ENCODE data around the gene RUNX3.

The RUNX3 gene

DNA sequence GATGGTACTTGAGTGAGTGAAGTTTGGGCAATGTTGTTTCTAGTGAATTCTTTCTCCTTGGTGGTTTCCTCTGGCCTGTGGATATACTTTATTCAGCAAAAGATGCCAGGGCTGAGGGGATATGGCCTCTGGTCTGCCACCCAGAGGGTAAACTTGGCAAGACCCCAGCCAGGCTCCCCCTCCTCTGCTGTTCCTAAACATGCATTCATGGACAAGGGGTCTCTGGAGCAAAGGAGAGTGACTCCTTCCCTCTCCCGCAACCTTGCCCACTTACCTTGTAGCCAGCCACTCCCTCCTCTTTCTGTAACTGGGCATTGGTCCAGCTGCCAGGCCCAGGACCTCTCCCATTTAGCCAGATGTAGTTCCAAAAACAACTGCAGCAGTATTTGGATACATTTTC lies 43.8 kb downstream of the RUNX3 start:
- H3K9me2 ChIP-seq (replicated peaks; ENCODE audit: low read depth, low read length) = no peaks in the 10 kb centered on the region
- H4K20me1 ChIP-seq (ENCODE audit: insufficient read depth, low read length, poor library complexity, severe bottlenecking) = no peaks in the 10 kb centered on the region
- no peaks in the 10 kb centered on the region for H3K27me3 ChIP-seq (ENCODE audit: insufficient read depth, low read length, poor library complexity, severe bottlenecking)
- peaks cover 6% of the 10 kb centered on the region for H3K9me3 ChIP-seq (ENCODE audit: insufficient read depth, low read depth, low read length)
- no peak overlapping the region for H3K9ac ChIP-seq (ENCODE audit: low read depth, low read length, poor library complexity, severe bottlenecking)
- no peak overlapping the region for H3K4me3 ChIP-seq (ENCODE audit: low read length, poor library complexity, severe bottlenecking)
- H3K36me3 ChIP-seq (ENCODE audit: insufficient read depth, low read length) = no peaks in the 10 kb centered on the region
- TF ChIP-seq, protein P1, sequence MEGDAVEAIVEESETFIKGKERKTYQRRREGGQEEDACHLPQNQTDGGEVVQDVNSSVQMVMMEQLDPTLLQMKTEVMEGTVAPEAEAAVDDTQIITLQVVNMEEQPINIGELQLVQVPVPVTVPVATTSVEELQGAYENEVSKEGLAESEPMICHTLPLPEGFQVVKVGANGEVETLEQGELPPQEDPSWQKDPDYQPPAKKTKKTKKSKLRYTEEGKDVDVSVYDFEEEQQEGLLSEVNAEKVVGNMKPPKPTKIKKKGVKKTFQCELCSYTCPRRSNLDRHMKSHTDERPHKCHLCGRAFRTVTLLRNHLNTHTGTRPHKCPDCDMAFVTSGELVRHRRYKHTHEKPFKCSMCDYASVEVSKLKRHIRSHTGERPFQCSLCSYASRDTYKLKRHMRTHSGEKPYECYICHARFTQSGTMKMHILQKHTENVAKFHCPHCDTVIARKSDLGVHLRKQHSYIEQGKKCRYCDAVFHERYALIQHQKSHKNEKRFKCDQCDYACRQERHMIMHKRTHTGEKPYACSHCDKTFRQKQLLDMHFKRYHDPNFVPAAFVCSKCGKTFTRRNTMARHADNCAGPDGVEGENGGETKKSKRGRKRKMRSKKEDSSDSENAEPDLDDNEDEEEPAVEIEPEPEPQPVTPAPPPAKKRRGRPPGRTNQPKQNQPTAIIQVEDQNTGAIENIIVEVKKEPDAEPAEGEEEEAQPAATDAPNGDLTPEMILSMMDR (conservative IDR thresholded peaks at IDR 0.05; ENCODE audit: low read length) = peak; percentile 14; the same call in 1 of the 2 replicates
- TF ChIP-seq EZH2phosphoT487 (IDR thresholded peaks at IDR 0.05; ENCODE audit: borderline replicate concordance) = no peak
- no peak overlapping the region for H2AFZ ChIP-seq (ENCODE audit: low read length)
- H3K4me2 ChIP-seq (ENCODE audit: low read depth, low read length, poor library complexity, severe bottlenecking) = no peak overlapping the region
- no peaks in the 10 kb centered on the region for H3F3A ChIP-seq (ENCODE audit: low read depth)
- no peaks in the 10 kb centered on the region for H3K79me2 ChIP-seq (ENCODE audit: insufficient read depth, low read length)
- no peaks in the 10 kb centered on the region for H3K4me1 ChIP-seq (ENCODE audit: insufficient read depth, low read length, poor library complexity, severe bottlenecking)

DNA sequence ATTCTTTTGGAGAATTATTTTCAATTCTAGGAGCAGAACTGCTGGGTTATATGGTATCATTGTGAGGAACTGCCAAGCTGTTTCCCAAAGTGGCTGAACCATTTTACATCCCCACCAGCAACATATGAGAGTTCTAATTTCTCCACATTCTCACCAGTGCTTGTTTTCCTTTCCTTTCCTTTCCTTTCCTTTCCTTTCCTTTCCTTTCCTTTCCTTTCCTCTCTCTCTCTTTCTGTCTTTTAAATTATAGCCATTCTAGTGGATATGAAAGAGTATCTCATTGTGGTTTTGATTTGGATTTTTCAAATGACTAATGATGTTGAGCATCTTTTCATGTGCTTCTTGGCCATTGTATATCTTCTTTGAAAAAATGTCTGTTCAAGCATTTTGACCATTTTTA lies 45.3 kb downstream of the RUNX3 start:
- Histone ChIP-seq H3K9me3 (ENCODE audit: insufficient read depth, low read depth, low read length) (peaks cover 6% of the 10 kb centered on the region), H3K9ac (ENCODE audit: low read depth, low read length, poor library complexity, severe bottlenecking) (no peak overlapping the region), H3K4me1 (ENCODE audit: insufficient read depth, low read length, poor library complexity, severe bottlenecking) (no peaks in the 10 kb centered on the region), H3F3A (ENCODE audit: low read depth) (no peaks in the 10 kb centered on the region), H3K27me3 (ENCODE audit: insufficient read depth, low read length, poor library complexity, severe bottlenecking) (no peaks in the 10 kb centered on the region), H3K4me2 (ENCODE audit: low read depth, low read length, poor library complexity, severe bottlenecking) (no peak overlapping the region), H2AFZ (ENCODE audit: low read length) (no peak overlapping the region), H3K9me2 (replicated peaks; ENCODE audit: low read depth, low read length) (no peaks in the 10 kb centered on the region), H3K79me2 (ENCODE audit: insufficient read depth, low read length) (no peaks in the 10 kb centered on the region), H4K20me1 (ENCODE audit: insufficient read depth, low read length, poor library complexity, severe bottlenecking) (no peaks in the 10 kb centered on the region), H3K36me3 (ENCODE audit: insufficient read depth, low read length) (no peaks in the 10 kb centered on the region), H3K4me3 (ENCODE audit: low read length, poor library complexity, severe bottlenecking) (no peak overlapping the region)
- TF ChIP-seq, protein P1 (conservative IDR thresholded peaks at IDR 0.05; ENCODE audit: low read length) = no peak

DNA sequence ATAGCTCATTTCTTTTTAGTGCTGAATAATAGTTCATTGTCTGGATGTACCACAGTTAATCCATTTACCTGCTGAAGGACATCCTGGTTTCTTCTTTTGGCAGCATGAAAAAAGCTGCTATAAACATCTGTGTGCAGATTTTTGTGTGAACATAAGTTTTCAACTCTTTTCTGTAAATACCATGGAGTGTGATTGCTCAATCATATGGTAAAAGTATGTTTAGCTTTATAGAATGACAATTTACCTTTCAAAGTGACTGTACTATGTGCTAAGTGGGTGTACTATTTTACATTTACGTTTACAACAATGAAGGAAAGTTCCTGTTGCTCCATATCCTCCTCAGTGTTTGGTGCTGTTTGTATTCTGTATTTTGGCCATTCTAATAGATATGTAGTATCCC lies 49.0 kb downstream of the RUNX3 start:
- H3K4me2 ChIP-seq (ENCODE audit: low read depth, low read length, poor library complexity, severe bottlenecking) = no peak overlapping the region
- H2AFZ ChIP-seq (ENCODE audit: low read length) = no peak overlapping the region
- no peaks in the 10 kb centered on the region for H3K79me2 ChIP-seq (ENCODE audit: insufficient read depth, low read length)
- H3K36me3 ChIP-seq (ENCODE audit: insufficient read depth, low read length) = no peaks in the 10 kb centered on the region
- no peak overlapping the region for H3K4me3 ChIP-seq (ENCODE audit: low read length, poor library complexity, severe bottlenecking)
- H3K9me3 ChIP-seq (ENCODE audit: insufficient read depth, low read depth, low read length) = peaks cover 6% of the 10 kb centered on the region
- H3F3A ChIP-seq (ENCODE audit: low read depth) = no peaks in the 10 kb centered on the region
- H3K4me1 ChIP-seq (ENCODE audit: insufficient read depth, low read length, poor library complexity, severe bottlenecking) = no peaks in the 10 kb centered on the region
- H3K9ac ChIP-seq (ENCODE audit: low read depth, low read length, poor library complexity, severe bottlenecking) = no peak overlapping the region
- no peak for TF ChIP-seq EZH2phosphoT487 (IDR thresholded peaks at IDR 0.05; ENCODE audit: borderline replicate concordance)
- TF ChIP-seq, protein P1 (conservative IDR thresholded peaks at IDR 0.05; ENCODE audit: low read length) = no peak
- H3K9me2 ChIP-seq (replicated peaks; ENCODE audit: low read depth, low read length) = no peaks in the 10 kb centered on the region
- no peaks in the 10 kb centered on the region for H3K27me3 ChIP-seq (ENCODE audit: insufficient read depth, low read length, poor library complexity, severe bottlenecking)
- no peaks in the 10 kb centered on the region for H4K20me1 ChIP-seq (ENCODE audit: insufficient read depth, low read length, poor library complexity, severe bottlenecking)
